ENCODE data around the gene CERS2. TPM values are rescaled to one million over a fixed set of nuclear protein-coding genes. Genes with fewer than 3 reads are reported as not detected.

Gene CERS2
- polyA plus RNA-seq, 1 donor, result 65.9 TPM

Other genes with a start within 250 kb of the CERS2 start
- gene CTSS, start 209.1 kb downstream of the CERS2 start, polyA plus RNA-seq (ENCODE audit: insufficient read length), result 9.9 TPM
- gene CTSK, start 166.6 kb downstream of the CERS2 start, polyA plus RNA-seq (ENCODE audit: insufficient read length), result 57.6 TPM
- gene ARNT, start 98.2 kb downstream of the CERS2 start, polyA plus RNA-seq (ENCODE audit: insufficient read length), result 34.5 TPM
- gene CTXND2, start 87.7 kb downstream of the CERS2 start, polyA plus RNA-seq (ENCODE audit: insufficient read length), result not detected
- gene SETDB1, start 48.5 kb downstream of the CERS2 start, polyA plus RNA-seq (ENCODE audit: insufficient read length), result 38.6 TPM
- gene ANXA9, start 7.5 kb upstream of the CERS2 start, polyA plus RNA-seq (ENCODE audit: insufficient read length), result 2.5 TPM
- 17.7 TPM for gene MINDY1, start 32.1 kb upstream of the CERS2 start, polyA plus RNA-seq (ENCODE audit: insufficient read length)
- 25.1 TPM for gene PRUNE1, start 33.6 kb upstream of the CERS2 start, polyA plus RNA-seq (ENCODE audit: insufficient read length)
- gene BNIPL, start 61.8 kb upstream of the CERS2 start, polyA plus RNA-seq (ENCODE audit: insufficient read length), result 0.70 TPM
- gene C1orf56, start 72.9 kb upstream of the CERS2 start, polyA plus RNA-seq (ENCODE audit: insufficient read length), result 6.5 TPM
- gene CDC42SE1, start 84.8 kb upstream of the CERS2 start, polyA plus RNA-seq (ENCODE audit: insufficient read length), result 53.3 TPM
- gene MLLT11, start 85.6 kb upstream of the CERS2 start, polyA plus RNA-seq (ENCODE audit: insufficient read length), result 10.4 TPM
- 5.2 TPM for gene GABPB2, start 95.9 kb upstream of the CERS2 start, polyA plus RNA-seq (ENCODE audit: insufficient read length)
- gene SEMA6C, start 171.8 kb upstream of the CERS2 start, polyA plus RNA-seq (ENCODE audit: insufficient read length), result 97.0 TPM
- 1.7 TPM for gene TNFAIP8L2, start 181.8 kb upstream of the CERS2 start, polyA plus RNA-seq (ENCODE audit: insufficient read length)
- 12.2 TPM for gene LYSMD1, start 191.1 kb upstream of the CERS2 start, polyA plus RNA-seq (ENCODE audit: insufficient read length)
- 40.0 TPM for gene SCNM1, start 191.3 kb upstream of the CERS2 start, polyA plus RNA-seq (ENCODE audit: insufficient read length)
- gene TMOD4, start 201.1 kb upstream of the CERS2 start, polyA plus RNA-seq (ENCODE audit: insufficient read length), result 43.2 TPM
- gene VPS72, start 215.4 kb upstream of the CERS2 start, polyA plus RNA-seq (ENCODE audit: insufficient read length), result 46.7 TPM
- 36.6 TPM for gene PIP5K1A, start 223.7 kb upstream of the CERS2 start, polyA plus RNA-seq (ENCODE audit: insufficient read length)

Data from forelimb muscle (tissue), 1 donor.